Measurements from ENCODE around the gene SLC35F4. TPM values are rescaled to one million over a fixed set of nuclear protein-coding genes. Genes with fewer than 3 reads are reported as not detected.

The SLC35F4 gene
- total RNA-seq, 1 donor from 2014 or later = 0.37 TPM

DNA sequence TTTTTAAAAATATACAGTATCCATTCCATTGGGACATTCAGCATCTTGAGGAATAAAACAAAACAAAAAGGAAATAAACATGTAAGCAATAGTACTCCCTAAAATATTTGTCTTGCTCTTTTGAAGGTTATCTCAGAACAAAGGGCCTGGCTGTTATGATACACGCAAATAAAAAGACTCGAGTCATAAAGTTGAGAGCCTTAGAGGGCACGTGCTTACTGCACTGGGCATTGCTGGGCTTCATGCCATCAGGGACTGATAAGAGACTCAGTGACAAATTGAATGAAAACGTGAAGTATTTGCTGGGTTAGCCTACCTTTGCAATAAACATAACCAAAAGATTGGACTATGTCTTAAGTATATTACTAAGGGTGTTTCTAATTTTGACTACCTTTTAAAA lies 118.9 kb downstream of the SLC35F4 start:
- Mint-ChIP-seq H3K4me3 (no peak overlapping the region), H3K27ac (ENCODE audit: unreplicated experiment) (no peak overlapping the region), H3K9me3 (no peaks in the 10 kb centered on the region), H3K4me1 (no peaks in the 10 kb centered on the region), H3K36me3 (ENCODE audit: low read depth) (no peaks in the 10 kb centered on the region), H3K27me3 (ENCODE audit: low read depth) (peaks cover 6% of the 10 kb centered on the region)
- TF ChIP-seq, protein P1, sequence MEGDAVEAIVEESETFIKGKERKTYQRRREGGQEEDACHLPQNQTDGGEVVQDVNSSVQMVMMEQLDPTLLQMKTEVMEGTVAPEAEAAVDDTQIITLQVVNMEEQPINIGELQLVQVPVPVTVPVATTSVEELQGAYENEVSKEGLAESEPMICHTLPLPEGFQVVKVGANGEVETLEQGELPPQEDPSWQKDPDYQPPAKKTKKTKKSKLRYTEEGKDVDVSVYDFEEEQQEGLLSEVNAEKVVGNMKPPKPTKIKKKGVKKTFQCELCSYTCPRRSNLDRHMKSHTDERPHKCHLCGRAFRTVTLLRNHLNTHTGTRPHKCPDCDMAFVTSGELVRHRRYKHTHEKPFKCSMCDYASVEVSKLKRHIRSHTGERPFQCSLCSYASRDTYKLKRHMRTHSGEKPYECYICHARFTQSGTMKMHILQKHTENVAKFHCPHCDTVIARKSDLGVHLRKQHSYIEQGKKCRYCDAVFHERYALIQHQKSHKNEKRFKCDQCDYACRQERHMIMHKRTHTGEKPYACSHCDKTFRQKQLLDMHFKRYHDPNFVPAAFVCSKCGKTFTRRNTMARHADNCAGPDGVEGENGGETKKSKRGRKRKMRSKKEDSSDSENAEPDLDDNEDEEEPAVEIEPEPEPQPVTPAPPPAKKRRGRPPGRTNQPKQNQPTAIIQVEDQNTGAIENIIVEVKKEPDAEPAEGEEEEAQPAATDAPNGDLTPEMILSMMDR (conservative IDR thresholded peaks at IDR 0.05) = no peak
- DNase-seq (ENCODE audit: low read depth, low spot score) = no peak

DNA sequence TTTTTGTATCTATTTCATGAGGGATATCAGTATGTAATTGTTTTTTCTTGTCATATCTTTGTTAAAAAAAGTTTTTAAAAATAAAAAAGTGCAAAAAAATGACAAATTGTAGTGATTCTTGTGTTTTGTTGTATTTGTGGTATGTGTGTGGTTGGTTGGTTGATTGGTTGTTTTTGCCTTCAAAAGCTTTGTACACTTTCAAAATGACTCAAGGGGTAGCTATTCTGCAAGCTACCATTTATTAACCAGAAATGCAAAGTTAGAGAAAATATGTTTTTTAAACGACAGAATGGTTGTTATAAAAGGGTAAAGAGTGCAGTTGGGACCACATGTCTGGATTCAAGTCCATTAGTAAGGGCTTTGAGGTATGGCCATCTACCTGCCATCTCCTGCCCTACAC lies 119.3 kb downstream of the SLC35F4 start:
- no peak for DNase-seq (ENCODE audit: low read depth, low spot score)
- Mint-ChIP-seq H3K4me1 (no peaks in the 10 kb centered on the region), H3K36me3 (ENCODE audit: low read depth) (no peaks in the 10 kb centered on the region), H3K27me3 (ENCODE audit: low read depth) (peaks cover 3% of the 10 kb centered on the region), H3K9me3 (no peaks in the 10 kb centered on the region), H3K27ac (ENCODE audit: unreplicated experiment) (no peak overlapping the region), H3K4me3 (no peak overlapping the region)
- TF ChIP-seq, protein P1 (conservative IDR thresholded peaks at IDR 0.05) = no peak

GRCh38 chr14:57739516-57739915 lies 126.4 kb downstream of the SLC35F4 start:
- no peak for DNase-seq (ENCODE audit: low read depth, low spot score)

DNA sequence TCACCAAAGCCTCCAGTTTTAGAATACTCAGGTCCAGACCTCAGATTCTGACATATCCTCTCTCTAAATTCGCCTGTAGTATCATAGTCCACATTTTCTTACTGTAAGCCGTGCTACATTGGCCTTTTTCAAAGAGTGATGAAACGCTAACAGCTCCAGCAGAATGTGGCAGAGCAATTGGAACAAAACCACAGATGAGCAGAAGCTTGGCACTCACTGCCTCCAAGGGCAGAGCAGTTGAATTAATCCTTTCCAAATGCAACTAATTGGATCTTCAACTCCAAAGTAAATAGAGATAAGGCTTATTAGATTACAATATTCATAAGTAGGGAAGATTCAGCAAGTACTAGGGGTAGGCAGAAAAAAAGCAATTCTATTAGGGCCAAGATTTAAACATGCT lies 128.3 kb downstream of the SLC35F4 start:
- TF ChIP-seq, protein P1 (conservative IDR thresholded peaks at IDR 0.05) = no peak
- H3K4me1 Mint-ChIP-seq = no peaks in the 10 kb centered on the region
- peaks cover 2% of the 10 kb centered on the region for H3K27me3 Mint-ChIP-seq (ENCODE audit: low read depth)
- no peaks in the 10 kb centered on the region for H3K36me3 Mint-ChIP-seq (ENCODE audit: low read depth)
- no peaks in the 10 kb centered on the region for H3K9me3 Mint-ChIP-seq
- no peak overlapping the region for H3K27ac Mint-ChIP-seq (ENCODE audit: unreplicated experiment)
- DNase-seq (ENCODE audit: low read depth, low spot score) = no peak
- no peak overlapping the region for H3K4me3 Mint-ChIP-seq

More at GRCh38 chr14:57739516-57739915, 126.4 kb downstream of the SLC35F4 start:
- H3K9me3 Mint-ChIP-seq = no peaks in the 10 kb centered on the region
- H3K27ac Mint-ChIP-seq (ENCODE audit: unreplicated experiment) = no peak overlapping the region
- no peaks in the 10 kb centered on the region for H3K4me1 Mint-ChIP-seq
- no peaks in the 10 kb centered on the region for H3K36me3 Mint-ChIP-seq (ENCODE audit: low read depth)
- TF ChIP-seq, protein P1 (conservative IDR thresholded peaks at IDR 0.05) = no peak
- peaks cover 3% of the 10 kb centered on the region for H3K27me3 Mint-ChIP-seq (ENCODE audit: low read depth)
- no peak overlapping the region for H3K4me3 Mint-ChIP-seq

DNA sequence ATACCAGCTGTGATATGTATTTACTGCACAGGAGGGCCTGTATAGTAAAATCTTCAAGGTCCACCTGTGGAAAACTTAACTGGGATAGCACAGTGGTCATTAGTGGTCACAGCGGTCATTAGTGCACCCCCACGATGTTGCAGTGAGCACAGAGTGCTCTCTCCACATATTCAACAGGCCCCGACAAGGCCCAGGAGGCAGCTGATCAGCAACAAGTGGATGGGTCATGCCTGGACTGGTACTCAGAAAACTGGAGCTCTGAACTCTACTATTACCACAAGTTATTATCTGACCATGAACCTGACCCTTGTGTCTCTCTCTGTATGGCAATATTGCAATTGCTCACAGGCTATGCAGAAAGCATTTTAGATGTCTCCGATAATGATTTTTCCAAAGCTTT lies 129.5 kb downstream of the SLC35F4 start:
- no peak for DNase-seq (ENCODE audit: low read depth, low spot score)
- TF ChIP-seq, protein P1 (conservative IDR thresholded peaks at IDR 0.05) = no peak
- H3K4me1 Mint-ChIP-seq = no peaks in the 10 kb centered on the region

GRCh38 chr14:57735276-57735675 lies 130.6 kb downstream of the SLC35F4 start:
- Mint-ChIP-seq H3K4me1 (no peaks in the 10 kb centered on the region), H3K9me3 (no peaks in the 10 kb centered on the region), H3K27ac (ENCODE audit: unreplicated experiment) (no peak overlapping the region), H3K36me3 (ENCODE audit: low read depth) (no peaks in the 10 kb centered on the region), H3K27me3 (ENCODE audit: low read depth) (no peaks in the 10 kb centered on the region), H3K4me3 (no peak overlapping the region)
- TF ChIP-seq, protein P1 (conservative IDR thresholded peaks at IDR 0.05) = no peak
- DNase-seq (ENCODE audit: low read depth, low spot score) = no peak

More for the DNA sequence above, 129.5 kb downstream of the SLC35F4 start:
- H3K36me3 Mint-ChIP-seq (ENCODE audit: low read depth) = no peaks in the 10 kb centered on the region
- H3K9me3 Mint-ChIP-seq = no peaks in the 10 kb centered on the region
- no peaks in the 10 kb centered on the region for H3K27me3 Mint-ChIP-seq (ENCODE audit: low read depth)
- H3K27ac Mint-ChIP-seq (ENCODE audit: unreplicated experiment) = no peak overlapping the region
- H3K4me3 Mint-ChIP-seq = no peak overlapping the region

Measured in neural crest cell (in vitro differentiated cells).